ENCODE data around the gene HOXA4. TPM values are rescaled to one million over a fixed set of nuclear protein-coding genes. Genes with fewer than 3 reads are reported as not detected.

The HOXA4 gene
- total RNA-seq, 1 donor from 2014 or later = not detected

- H3K4me3 Mint-ChIP-seq (ENCODE audit: unreplicated experiment) = no peak overlapping the region
- no peak for DNase-seq
- TF ChIP-seq CTCF (IDR thresholded peaks at IDR 0.05; ENCODE audit: partially characterized antibody, unreplicated experiment) = no peak
- peaks cover 10% of the 10 kb centered on the region for H3K9me3 Mint-ChIP-seq (ENCODE audit: unreplicated experiment)
- no peaks in the 10 kb centered on the region for H3K36me3 Mint-ChIP-seq (ENCODE audit: unreplicated experiment)
- H3K27ac Mint-ChIP-seq (ENCODE audit: unreplicated experiment) = no peak overlapping the region
- peaks cover 37% of the 10 kb centered on the region for H3K27me3 Mint-ChIP-seq (ENCODE audit: unreplicated experiment)
- no peaks in the 10 kb centered on the region for H3K4me1 Mint-ChIP-seq (ENCODE audit: low read depth, unreplicated experiment)
These were observed 6.3 kb downstream of the HOXA4 start for GRCh38 chr7:27124096-27124901.

- Mint-ChIP-seq H3K27ac (ENCODE audit: unreplicated experiment) (no peak overlapping the region), H3K9me3 (ENCODE audit: unreplicated experiment) (peaks cover 12% of the 10 kb centered on the region)
These were observed 7.0 kb downstream of the HOXA4 start for GRCh38 chr7:27123477-27124053.

GRCh38 chr7:27123007-27123476 is 7.5 kb downstream of the HOXA4 start:
- H3K4me3 Mint-ChIP-seq (ENCODE audit: unreplicated experiment) = no peak overlapping the region
- H3K4me1 Mint-ChIP-seq (ENCODE audit: low read depth, unreplicated experiment) = no peaks in the 10 kb centered on the region
- H3K9me3 Mint-ChIP-seq (ENCODE audit: unreplicated experiment) = peaks cover 12% of the 10 kb centered on the region
- H3K36me3 Mint-ChIP-seq (ENCODE audit: unreplicated experiment) = no peaks in the 10 kb centered on the region
- DNase-seq = no peak
- H3K27me3 Mint-ChIP-seq (ENCODE audit: unreplicated experiment) = peaks cover 40% of the 10 kb centered on the region
- no peak for TF ChIP-seq CTCF (IDR thresholded peaks at IDR 0.05; ENCODE audit: partially characterized antibody, unreplicated experiment)
- no peak overlapping the region for H3K27ac Mint-ChIP-seq (ENCODE audit: unreplicated experiment)

More at GRCh38 chr7:27123477-27124053, 7.0 kb downstream of the HOXA4 start:
- no peak for TF ChIP-seq CTCF (IDR thresholded peaks at IDR 0.05; ENCODE audit: partially characterized antibody, unreplicated experiment)
- H3K4me3 Mint-ChIP-seq (ENCODE audit: unreplicated experiment) = no peak overlapping the region
- no peaks in the 10 kb centered on the region for H3K4me1 Mint-ChIP-seq (ENCODE audit: low read depth, unreplicated experiment)
- no peak for DNase-seq
- no peaks in the 10 kb centered on the region for H3K36me3 Mint-ChIP-seq (ENCODE audit: unreplicated experiment)
- peaks cover 36% of the 10 kb centered on the region for H3K27me3 Mint-ChIP-seq (ENCODE audit: unreplicated experiment)

GRCh38 chr7:27122077-27122910 is 8.3 kb downstream of the HOXA4 start:
- H3K9me3 Mint-ChIP-seq (ENCODE audit: unreplicated experiment) = peaks cover 12% of the 10 kb centered on the region
- no peak for DNase-seq
- H3K36me3 Mint-ChIP-seq (ENCODE audit: unreplicated experiment) = no peaks in the 10 kb centered on the region
- H3K27me3 Mint-ChIP-seq (ENCODE audit: unreplicated experiment) = peaks cover 47% of the 10 kb centered on the region
- no peak overlapping the region for H3K27ac Mint-ChIP-seq (ENCODE audit: unreplicated experiment)
- H3K4me1 Mint-ChIP-seq (ENCODE audit: low read depth, unreplicated experiment) = no peaks in the 10 kb centered on the region
- TF ChIP-seq CTCF (IDR thresholded peaks at IDR 0.05; ENCODE audit: partially characterized antibody, unreplicated experiment) = no peak
- no peak overlapping the region for H3K4me3 Mint-ChIP-seq (ENCODE audit: unreplicated experiment)
